GM18498 (cell line): ENCODE results near the gene RBMS3.
"Not testable (repeated sequence)": the region's sequence is repeated elsewhere in the genome, so short reads cannot be mapped to it uniquely, and the experiment has no call there.

Source experiments
- ATAC-seq: cut with Tn5 transposase; IDR thresholded peaks from one replicate; pipeline ENCODE4 v1.9.1; 2021; ENCODE audit warnings: mild to moderate bottlenecking, moderate library complexity; ENCODE audit not compliant: unreplicated experiment

The RBMS3 gene

GRCh38 chr3:29515451-29515850 is 234.6 kb downstream of the RBMS3 start:
- peak; percentile 63 for ATAC-seq

DNA sequence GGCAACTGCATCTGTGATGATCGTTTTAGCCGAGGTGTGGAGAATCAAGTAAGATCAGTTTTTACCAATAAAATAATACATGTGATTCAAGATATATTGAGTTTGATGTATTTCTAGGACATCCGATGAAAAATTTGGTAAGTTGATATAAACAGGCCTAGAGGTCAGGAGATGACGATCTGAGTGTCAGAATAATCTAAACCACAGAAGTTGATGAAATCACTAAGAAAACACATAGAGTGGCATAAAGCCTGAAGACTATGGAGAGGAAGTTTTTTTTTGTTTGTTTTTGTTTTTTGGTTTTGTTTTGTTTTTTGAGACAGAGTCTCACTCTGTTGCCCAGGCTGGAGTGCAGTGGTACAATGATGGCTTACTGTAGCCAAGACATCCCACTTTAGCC is 235.3 kb downstream of the RBMS3 start:
- no peak for ATAC-seq

DNA sequence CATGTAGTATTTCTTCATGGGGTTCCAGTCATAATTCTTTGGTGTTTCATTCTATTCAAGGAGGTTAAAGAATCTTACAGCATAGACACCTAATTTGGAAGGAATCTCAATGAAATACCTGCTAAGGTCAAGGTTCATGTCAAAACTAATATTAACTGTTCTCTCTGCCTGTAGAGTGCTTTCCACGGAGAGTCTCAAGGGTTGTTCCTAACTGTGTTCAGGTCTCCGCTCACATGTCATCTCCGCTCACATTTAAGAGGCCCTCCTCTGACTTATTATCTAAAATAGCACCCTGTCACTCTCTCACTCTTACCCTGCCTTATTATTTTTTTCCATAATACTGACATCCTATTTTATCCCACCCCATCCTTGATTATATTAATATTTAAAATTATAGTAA is 239.9 kb downstream of the RBMS3 start:
- ATAC-seq: no peak

GRCh38 chr3:29521293-29521692 is 240.4 kb downstream of the RBMS3 start:
- no peak for ATAC-seq

DNA sequence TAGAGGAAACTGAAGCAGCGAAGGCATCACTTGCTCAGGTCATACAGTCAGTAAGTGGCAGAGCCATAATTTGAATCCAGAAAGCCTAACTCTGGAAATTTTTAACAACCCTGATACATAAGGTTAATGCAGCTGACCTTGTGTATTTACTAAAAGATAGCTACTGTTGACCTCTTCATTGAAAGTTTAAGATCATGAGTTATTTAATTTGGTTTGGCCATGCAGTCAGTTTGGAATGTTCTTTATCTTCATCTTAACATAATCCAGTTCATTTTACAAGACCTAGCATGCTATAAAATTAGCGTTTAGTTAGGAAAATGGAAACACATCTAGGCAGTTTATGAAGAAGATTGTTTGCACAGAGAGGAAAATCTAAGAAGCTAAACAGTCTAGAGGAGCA is 240.9 kb downstream of the RBMS3 start:
- ATAC-seq: no peak

GRCh38 chr3:29524433-29524832 is 243.6 kb downstream of the RBMS3 start:
- ATAC-seq: not testable (repeated sequence)

GRCh38 chr3:29525254-29525881 is 244.5 kb downstream of the RBMS3 start:
- no peak for ATAC-seq

- ATAC-seq: no peak
Observed at GRCh38 chr3:29527246-29527645, 246.4 kb downstream of the RBMS3 start.

DNA sequence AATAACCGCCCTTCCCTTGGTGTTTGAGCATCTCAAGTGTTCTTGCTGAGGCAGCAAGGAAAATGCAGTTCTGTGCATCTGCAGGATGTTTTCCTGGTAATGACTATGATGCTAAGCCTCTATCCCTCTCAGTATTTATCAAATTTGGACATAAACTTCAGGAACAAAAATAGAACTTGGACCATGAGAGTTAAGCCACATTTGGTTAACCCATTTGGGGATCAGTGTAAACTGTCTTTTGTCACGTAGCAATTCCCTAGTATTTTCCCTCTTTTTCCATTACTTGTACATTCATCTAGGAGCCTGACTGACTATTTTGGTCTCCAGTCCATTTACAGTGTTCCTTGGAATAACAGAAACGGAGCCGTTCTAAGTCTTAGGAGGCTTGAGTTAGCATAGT is 250.8 kb downstream of the RBMS3 start:
- ATAC-seq: no peak

DNA sequence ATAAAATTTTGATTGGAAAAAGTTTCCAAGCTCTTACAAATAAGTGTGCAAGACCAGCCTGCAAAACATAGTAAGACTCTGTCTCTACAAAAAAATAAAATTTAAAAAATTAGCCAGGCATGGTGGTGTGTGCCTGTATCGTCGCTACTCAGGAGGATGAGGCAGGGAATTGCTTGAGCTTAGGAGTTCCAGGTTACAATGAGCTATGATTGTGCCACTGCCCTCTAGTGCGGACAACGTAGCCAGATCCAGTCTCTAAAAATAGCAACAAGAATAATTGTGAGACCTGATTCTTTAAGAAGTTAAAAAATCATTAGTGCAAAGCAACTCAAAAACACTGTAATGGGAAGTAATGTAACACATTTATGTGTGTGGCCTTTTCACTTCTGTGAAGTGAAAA is 251.6 kb downstream of the RBMS3 start:
- no peak for ATAC-seq

GRCh38 chr3:29534006-29534405 is 253.1 kb downstream of the RBMS3 start:
- ATAC-seq: no peak

DNA sequence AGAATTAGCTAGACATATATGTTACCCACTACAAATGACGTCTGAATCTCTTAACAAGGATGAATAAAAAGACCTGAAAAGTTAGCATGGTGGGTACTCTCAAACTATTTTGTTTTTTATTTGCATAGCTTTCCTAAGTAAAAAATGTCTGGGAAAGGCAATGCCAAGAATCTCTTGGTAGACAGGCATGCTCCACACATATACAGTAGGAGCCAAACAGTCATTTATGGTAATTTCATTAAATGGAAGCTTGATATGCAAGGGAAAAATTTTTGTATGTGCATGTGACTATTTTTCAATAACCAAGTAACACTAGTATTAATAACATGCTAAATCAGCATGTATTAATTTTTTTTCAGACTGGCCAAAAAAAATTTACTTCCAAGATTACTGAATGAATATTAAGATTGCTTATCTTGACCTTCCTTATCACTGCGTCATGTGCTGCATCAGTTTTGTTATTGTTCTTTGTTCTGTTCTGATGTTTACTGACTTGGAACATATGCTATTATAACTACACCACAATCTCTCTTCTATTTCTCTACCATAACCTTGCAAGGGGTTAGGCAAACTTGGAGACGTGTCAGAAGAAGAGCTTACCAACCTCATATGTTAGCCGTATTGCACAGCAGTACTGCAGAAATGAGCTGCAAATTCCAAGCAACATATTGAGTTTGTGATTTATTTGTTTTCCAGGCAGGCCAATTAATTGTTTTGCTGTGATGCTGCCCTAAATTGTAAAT is 255.3 kb downstream of the RBMS3 start:
- ATAC-seq: no peak

DNA sequence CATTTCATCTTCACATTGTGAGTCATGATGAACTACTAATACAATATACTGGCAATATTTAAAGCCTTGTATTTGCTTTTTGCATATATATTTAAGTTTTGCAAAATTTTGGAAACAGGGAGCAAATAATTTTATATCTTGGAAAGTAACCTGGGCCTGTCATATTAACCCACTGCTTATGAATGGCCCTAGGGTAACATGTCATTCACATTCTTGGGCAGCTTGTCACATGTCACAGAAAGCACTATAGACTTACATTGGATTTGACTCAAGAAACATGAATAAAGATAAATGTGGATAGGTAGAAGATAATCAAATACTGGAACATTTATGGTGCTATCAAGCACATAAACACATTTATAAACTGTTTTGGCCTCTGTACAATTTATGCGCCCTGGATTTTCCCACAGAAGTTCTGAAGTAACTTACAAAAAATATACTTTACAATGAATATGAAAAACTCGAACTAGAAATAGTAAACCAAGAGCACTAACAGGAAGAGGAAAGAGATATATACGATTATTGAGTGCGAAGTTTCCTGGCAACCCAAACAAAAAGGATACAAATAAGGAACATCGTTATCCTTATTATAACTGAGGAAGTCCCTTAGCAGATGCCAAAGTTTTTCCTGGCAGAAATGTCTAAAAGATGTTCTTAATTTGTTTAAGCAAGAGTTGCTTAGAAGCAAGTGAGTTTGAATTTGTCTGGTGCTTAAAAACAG is 257.2 kb downstream of the RBMS3 start:
- ATAC-seq: no peak

DNA sequence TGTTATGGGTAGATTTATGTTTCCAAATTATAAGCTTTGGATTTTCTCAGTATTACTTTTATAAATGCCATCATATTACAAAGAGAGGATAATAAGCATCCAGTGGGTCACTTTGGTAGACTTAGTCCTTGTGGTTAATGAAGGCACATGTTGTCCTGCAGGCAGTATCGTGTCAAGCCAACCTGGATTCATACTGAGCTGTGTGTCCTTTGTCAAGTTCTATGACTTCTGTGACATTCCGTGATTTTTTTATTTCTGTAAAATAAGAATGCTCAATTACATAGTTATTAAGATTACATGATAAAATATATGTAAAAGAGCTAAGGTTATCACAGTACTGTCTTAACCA is 257.7 kb downstream of the RBMS3 start:
- ATAC-seq: no peak

- no peak for ATAC-seq
Observed at GRCh38 chr3:29540544-29540943, 259.7 kb downstream of the RBMS3 start.

DNA sequence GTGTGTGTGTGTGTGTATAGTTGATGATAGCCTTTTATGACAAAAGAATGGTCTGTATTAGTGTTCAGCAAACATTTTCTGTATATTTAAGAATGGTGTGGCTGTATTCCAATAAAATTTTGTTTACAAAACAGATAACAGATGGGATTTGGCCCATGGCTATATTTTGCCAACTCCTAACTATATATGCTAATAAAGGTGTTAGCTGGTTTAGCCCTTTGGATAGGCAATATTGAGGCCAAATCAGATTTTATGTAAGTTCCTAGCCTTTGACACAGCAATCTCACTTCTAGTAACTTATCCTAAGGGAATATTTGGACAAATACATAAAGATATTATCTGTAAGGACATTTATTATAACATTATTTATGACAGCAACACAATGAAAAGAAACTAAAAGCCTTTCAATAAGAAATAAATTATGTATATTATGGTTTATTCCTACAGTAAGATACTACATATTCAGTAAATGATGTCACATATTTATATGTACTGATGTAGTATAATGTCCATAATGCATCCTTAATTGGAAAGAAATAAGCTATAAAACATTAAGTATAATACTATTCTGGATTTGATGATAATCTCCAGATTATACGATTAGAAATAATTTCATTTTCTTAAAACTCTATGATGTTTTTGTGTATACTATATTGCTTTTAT is 264.0 kb downstream of the RBMS3 start:
- ATAC-seq: no peak

DNA sequence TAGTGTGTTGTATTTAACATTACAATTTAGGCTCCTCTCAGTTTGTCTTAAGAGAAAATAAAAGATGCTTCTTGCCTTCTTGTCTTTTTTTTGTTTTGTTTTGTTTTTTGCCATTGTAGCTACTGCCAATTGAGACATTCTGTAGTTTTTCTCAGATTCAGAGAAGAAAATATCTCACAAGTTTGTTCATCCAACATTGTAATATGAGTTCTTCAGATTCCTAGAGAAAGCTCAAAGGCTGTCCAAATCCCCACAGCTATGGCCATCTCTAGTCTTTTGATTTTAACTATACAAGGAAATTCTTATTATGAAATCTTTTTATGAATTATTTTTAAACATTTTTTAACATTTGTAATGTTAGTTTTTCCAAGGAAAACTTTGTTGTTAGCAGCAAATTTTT is 264.7 kb downstream of the RBMS3 start:
- ATAC-seq: no peak

DNA sequence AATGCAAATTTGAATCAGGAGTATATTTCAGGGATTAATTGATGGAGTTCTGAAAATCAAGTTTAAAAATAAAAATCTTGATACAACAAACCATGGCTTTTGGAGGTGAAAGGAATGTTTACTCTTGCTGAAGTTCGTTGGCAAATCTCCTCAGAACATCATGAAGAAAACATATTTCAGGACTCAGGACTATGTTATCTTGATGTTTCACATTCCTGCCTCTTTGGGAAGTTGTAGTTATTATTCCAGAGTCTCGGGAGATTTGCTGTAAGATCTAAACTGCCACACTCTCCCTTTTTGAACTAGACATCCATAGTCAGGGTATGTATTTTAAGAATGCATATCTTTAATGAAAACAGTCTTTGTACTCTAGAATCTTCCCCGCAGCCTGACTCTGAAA is 271.2 kb downstream of the RBMS3 start:
- ATAC-seq: no peak

- no peak for ATAC-seq
Observed at GRCh38 chr3:29554566-29554965, 273.7 kb downstream of the RBMS3 start.

GRCh38 chr3:29555590-29555989 is 274.7 kb downstream of the RBMS3 start:
- ATAC-seq: no peak

GRCh38 chr3:29557186-29557585 is 276.3 kb downstream of the RBMS3 start:
- ATAC-seq: no peak

GRCh38 chr3:29557825-29558224 is 277.0 kb downstream of the RBMS3 start:
- ATAC-seq: no peak
